ENCODE results near the gene PROM1.

- TF ChIP-seq EZH2phosphoT487 (IDR thresholded peaks at IDR 0.05; ENCODE audit: low read depth, severe bottlenecking, unreplicated experiment) (no peak), EZH2 (IDR thresholded peaks at IDR 0.05; ENCODE audit: borderline replicate concordance) (no peak), CTCF (IDR thresholded peaks at IDR 0.05; ENCODE audit: poor library complexity) (no peak)
Measured at GRCh38 chr4:16078195-16078760, 5.5 kb downstream of the PROM1 start.
